GM21528 (cell line): Measurements from ENCODE around the gene MITD1.
"Not testable (repeated sequence)": the region's sequence is repeated elsewhere in the genome, so short reads cannot be mapped to it uniquely, and the experiment has no call there.

Source experiments
- ATAC-seq: cut with Tn5 transposase; IDR thresholded peaks from one replicate; pipeline ENCODE4 v1.9.1; 2021; ENCODE audit warnings: mild to moderate bottlenecking, moderate library complexity; ENCODE audit not compliant: unreplicated experiment, low FRiP score

Gene MITD1

DNA sequence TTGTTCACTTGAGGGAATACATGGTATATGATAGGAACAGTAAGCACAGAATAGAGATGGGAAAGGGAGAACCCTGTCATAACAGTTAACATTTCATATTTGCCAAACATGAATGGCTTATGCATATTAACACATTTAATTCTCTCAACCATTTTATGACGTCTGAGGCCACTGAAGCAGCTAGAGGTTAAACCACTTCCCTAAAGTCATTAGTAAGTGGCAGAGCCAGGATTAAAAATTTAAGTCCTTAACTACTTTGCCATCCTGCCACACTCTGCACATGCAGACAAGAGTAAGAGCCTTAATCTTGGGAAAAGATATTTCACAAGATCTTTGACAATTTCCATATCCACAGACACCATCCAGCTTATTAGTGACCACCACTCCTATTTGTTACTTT lies 24.0 kb downstream of the MITD1 start:
- ATAC-seq, result no peak

- peak; percentile 96 for ATAC-seq
These were observed 26.0 kb downstream of the MITD1 start, which contains the start of the genes LIPT1 and TSGA10 for GRCh38 chr2:99154643-99155536. TSS of gene LIPT1 (plus strand) at chr2:99154967. CDS start at chr2:99161958, 6,991 bp downstream. TSS of gene TSGA10 (minus strand) at chr2:99154942. CDS start at chr2:99109439, 45,503 bp downstream.

DNA sequence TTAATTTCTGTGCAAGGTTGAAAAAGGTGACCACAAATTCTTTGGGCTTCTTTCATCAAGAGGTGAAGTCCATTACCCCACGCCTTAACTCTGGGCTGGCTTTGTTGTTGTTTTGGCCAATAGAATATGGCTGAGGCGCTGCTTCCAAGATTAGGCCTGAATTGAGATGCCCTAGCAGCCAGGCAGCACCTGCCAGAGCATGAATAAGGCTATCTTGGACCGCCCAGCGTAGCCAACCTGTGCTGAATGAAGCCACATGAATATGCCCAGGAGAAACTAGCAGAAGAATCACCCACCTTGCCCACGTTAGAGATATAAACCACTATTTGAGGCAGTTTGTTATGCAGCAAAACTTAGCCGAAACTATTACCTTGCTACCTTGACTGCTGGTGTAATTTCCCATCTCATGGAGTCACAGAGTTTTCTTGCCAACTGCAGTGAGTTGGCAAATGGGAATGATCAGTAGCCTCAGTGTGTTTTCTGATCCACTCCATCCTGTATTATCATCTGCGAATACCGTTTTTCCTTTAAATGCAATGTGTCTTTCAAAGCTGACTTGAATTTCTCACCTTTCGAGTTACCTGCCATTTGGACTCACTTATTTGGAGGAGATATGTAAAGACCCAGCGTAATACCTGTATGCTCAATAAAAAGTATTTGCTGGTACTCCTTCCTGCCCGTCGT lies 26.8 kb downstream of the MITD1 start:
- ATAC-seq, result no peak

GRCh38 chr2:99152199-99152895 lies 28.5 kb downstream of the MITD1 start:
- no peak for ATAC-seq

GRCh38 chr2:99150706-99151105 lies 30.2 kb downstream of the MITD1 start:
- ATAC-seq, result no peak

DNA sequence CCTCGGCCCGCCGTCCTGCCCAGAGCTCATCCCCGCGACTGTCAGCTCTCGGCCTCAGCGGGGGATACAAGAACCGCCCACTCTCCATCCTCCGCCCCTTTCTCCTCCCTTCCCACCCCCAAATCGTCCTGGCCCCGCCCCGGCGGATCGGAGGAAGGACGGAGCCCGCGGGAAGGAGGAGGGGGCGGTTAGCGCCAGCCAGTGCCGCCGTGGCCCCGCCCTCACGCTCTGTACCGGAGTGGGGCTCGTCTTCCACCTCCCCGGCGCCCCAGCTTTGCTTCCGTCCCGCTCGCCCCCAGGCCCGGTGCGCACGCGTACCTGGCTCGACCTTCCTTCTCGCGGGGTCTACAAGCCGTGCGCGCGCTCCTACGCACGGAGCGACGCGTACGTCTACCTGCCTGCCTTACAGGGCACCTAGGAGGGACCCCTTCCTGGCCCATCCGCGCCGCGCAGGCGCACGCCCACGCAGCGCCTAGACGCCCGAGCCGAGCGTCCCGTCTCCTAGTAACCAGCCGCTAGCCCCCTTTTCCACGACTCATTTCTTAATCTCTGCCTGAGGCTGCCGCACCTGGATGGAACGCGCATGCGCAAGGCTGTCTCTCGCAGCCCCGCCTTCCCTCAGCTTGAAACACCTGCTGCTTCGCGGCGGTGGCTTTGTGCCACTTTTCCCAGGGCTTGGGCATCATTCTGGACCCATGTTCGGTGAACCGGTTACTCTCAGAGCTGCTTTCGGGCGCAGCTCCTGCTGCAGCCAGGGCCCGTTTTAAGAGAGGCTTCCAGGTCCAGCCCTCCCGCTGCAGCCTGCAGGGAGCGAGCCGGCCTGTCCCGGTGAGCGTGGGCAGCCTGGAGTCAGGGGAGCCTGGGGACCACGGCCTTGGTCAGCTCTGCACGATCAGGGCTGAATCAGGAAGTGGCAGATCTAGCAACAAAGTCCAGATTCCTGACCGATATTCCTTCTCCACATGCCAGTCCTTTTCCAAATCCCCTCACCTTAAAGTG lies 39.4 kb downstream of the MITD1 start, which contains the start of gene C2orf15:
TSS of gene C2orf15 (plus strand) at position 598 of the 999 bp plus-strand sequence. CDS start 8,852 bp downstream, outside the sequence.
- ATAC-seq, result peak; percentile 90

GRCh38 chr2:99140860-99141109 lies 40.1 kb downstream of the MITD1 start:
- peak; percentile 38 for ATAC-seq

- no peak for ATAC-seq
These were observed 40.6 kb downstream of the MITD1 start for GRCh38 chr2:99140056-99140859.

GRCh38 chr2:99139003-99139402 lies 41.9 kb downstream of the MITD1 start:
- no peak for ATAC-seq

GRCh38 chr2:99135044-99135556 lies 45.8 kb downstream of the MITD1 start:
- not testable (repeated sequence) for ATAC-seq

DNA sequence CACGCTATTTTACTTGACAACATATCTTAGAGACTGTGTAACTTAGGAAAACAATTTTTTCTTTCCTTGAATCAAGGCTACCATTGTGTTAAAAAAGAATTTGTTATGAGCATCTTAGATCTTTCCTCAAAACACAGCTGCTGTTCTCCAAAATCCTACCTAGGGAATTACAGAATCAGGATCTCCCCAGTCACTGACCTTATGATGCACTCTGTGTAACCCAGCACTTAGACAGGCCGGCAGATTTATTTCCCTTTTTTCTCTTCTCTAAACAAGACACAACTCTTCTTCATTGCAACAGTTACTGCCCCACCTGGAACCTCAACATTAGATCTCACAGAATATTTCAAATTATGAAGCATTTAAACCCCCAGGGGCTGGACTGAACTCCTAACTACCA lies 52.9 kb downstream of the MITD1 start:
- ATAC-seq, result no peak
